GM18526 (cell line): Measurements from ENCODE around the gene ADSS1.

Source experiments
- POLR2A ChIP-seq: IDR thresholded peaks from 3 replicates; pipeline ENCODE4 v1.6.1; 2011; ENCODE audit not compliant: insufficient read length; ENCODE audit errors: extremely low read depth

ADSS1 gene

DNA sequence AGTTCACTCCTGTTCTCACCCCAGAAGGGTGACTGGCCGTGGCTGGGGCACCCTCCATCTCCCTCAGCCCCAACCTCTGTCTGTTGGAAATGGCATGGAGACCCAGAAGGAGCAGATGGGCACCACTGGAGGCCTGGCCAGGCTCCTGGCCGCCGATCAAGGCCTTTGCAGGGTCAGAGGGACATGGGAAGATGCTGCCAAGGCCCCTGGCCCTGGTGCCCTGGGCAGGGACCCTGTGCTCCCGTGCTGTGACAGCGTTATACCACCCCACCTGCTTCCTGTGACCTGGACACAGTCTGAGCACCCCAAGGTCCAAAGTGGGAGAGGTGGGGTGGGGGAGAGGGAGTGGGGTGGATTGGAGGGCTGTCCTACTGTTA lies 31.1 kb upstream of the ADSS1 start:
- TF ChIP-seq POLR2A: no peak

DNA sequence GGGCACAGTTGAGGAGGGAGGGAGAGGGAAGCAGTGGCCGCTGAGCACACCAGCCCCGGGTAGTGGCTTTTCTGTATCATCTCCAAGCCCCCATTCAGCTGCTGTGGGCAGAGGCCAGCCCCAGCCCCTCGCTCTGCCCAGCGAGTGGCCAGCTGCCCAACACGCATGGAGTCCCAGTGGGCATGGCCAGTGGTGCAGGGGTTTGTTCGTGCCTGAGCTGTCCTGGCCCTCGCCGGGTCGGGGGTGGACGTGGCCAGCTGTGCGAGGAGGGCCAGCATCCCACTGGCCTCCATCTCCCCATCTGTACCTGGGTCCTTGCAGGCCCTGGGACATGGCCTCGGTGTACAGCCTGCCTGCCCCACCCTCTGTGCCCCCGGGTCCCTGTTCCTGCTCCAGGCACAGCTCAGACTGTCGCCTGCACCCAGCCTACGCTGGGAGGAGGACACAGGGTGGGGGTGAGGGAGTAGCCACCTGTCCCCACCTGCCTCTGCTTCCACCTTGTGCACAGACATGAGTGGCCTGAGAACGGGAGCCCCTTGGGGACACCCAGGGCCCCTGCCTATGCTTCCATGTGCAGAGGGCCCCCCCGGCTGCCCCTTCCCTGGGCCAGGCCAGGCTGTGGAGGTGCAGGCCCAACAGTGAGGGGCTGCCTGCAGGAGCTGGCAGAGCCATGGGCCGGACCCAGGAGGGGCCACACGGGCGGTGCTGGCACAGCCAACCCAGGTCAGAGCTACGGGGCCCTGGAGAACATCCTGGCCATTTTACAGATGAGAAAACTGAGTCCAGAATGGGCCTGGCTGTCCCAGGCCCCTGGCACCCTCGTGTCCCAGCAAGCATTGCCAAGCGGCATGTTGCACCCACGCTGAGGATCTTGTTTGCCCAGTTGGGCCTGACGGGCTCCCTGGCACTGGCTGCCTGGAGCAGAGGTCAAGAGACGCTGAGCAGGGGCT lies 30.3 kb upstream of the ADSS1 start:
- no peak for TF ChIP-seq POLR2A

DNA sequence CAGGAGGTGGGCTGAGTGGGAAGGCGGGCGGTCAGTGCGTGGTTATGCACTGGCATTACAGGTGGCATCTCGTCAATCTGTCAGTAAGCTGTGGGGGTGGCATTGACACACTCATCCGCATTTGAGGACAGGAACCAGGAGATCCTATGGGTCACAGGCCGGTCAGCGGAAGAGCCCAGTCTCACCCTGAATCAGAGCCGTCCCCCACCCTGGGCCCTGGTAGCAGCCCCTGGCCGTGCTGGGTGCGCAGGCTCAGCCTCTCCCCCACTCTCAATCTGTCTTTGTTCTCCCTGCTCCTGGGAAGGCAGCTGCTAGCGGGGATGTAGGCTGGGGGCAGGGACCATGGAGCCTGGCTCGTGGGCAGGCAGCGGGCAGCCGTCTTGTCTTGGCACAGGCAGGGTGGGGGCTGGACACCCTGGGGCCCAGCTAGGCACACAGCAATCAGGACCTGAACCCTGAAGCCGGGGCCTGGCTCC lies 29.5 kb upstream of the ADSS1 start:
- TF ChIP-seq POLR2A: no peak

DNA sequence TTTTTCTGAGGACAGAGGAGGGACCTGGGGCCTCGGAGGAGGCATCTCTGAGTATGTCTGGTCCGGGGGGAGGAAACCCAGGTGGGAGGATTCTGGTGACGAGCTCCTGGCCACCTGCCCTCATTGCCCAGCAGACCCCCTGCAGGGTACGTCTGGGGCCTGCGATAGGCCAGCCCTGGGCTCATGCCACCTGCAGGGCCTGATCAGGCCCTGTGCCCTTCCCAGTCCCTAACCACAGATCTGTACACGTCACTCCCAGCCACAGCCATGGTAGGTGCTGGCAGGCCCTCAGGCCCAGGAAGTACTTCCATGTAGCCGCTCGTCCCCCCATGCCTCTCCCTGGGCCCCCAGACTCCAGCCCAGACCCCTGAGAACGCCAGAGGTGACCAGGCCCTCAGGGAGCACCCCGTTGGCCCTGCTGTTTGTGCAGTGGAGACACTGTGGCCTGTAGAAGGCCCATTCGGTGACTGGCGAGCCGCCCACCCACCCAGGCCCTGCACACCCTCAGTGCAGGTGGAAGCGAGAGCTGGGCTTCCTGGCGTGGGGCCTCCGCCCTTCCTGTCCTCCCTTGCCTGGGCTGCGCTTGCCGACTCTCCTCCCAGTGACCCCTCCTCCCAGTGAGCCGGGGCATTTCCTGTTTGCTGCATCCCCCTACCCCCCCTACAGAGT lies 28.9 kb upstream of the ADSS1 start:
- TF ChIP-seq POLR2A: no peak

DNA sequence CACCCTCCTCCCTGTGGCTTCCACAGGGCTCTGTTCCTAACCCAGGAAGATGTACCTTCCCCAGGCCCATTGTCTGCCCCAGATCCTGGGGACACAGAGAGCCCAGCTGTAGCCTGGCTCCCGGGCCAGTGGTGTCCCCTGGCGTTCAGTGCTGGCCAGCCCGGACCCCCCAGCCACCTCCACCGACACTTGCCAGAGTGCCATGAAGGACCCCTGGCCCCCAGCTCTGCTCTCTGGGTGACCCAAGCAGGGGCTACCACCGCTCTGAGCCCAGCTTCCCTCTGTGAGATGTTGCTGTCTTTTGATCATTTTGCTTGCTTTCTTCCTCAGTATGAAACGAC lies 28.4 kb upstream of the ADSS1 start:
- no peak for TF ChIP-seq POLR2A

DNA sequence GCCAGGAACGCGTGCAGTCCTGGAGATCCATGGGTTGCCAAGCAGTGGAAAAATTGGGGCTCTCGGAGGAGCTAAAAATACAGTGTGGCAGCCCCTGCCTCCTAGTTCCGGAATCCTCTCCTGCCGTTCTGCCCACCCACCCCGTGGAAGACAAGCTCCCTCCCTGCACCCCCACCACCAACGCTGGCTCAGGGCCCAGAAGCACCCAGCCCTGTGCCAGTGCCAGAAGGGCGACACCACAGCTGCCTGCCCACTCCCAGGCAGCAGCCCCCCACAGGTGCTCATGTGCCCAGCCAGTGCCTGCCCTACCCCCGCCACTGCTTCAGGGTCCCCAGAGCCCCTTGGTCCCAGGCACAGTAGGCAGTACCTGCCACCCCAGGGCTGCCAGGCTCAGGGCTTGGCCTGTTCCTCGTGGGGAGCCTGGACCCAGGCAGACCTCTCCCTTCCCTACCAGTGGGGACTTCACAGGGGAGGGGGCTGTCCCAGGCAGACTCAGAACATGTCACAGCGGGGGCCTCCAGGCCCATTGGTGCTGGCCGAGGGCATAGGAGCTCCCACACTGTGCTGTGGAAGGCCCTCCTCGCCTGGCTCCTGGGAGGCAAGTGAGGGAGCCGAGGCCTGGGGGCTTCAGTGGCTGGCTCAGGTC lies 27.2 kb upstream of the ADSS1 start:
- no peak for TF ChIP-seq POLR2A

DNA sequence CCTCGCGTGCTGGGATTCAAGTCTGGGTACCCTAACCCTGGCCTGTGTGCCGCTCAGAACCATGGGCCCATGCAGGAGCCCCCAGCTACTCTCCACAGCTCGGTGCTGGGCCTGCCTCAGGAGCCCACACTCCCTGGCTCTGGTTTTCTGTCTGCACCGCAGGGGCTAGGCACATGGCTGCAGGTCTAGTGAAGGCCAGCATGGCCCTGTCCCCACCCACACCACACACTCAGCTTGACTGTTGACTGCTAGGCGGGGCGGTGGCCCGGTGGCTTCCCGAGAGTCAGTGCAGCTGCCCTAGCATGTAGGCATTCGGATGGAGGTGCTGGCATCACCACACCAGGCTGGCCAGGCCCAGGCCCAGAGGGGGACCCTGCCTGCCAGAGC lies 26.7 kb upstream of the ADSS1 start:
- TF ChIP-seq POLR2A: no peak

DNA sequence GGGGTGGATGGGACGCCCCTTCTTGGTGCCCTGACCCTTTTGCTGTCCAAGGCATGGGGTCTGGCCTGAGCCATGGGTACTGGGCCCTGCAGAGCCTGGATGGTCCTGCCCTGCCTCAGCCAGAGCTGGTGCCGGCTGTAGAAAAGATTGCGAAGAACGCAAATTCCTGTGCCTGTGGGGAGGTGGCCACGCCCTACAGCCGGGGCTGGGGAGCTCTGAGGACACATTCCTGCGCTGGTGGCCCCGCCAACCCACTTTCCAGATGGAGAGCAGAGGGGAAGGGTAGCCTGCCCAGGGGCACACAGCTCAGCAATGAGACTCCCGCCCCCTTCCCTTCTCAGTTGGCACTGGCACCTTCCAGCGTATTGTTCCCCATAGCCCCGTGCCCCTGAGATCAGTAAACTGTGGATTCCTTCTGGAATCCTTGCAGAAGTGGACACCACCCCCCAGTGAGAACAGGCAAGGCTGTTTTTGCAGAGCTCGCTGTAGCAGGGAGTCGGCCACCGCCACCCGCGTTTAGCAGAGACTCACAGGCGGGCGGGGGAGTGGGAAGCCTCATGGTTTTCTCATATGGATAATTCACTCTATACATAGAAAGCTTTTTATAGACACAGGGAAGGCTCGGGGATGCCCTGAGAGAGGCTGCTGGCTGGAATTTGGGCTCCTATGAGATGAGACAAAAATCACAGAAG lies 26.0 kb upstream of the ADSS1 start:
- no peak for TF ChIP-seq POLR2A

DNA sequence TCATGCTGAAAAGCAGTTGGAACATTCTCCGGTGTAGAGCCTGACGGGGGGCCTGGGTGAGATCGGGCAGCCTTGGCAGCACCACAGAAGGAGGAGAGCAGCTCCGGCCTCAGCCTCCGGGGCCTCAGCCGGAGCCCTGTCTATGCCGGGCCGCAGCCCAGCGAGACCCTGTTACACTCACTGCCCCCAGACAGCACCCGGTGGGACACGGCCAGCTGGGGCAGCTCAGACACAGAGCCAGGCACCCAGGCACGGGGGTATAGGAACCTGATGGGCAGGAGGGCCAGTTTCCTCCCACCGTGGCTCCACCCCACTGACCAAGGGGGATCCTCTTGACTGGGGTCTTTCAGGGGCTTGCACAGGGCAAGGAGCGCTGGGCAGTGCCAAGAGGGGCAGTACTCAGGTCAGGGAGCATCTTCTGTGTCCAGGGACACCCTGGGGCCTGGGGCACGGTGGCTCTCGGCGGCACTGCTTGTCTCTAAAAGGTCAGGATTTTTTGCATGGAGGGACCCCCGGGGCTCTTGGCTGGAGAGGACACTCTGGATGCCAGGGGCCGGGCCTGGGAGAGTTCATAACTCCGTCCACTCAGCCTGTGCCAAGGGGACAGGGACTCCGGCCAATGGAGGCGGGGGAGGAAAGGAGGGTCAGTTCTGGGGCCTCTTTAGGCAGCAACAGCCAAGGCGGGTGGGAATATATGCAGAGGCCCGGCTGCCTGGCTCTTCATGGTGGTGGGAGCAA lies 25.2 kb upstream of the ADSS1 start:
- no peak for TF ChIP-seq POLR2A

DNA sequence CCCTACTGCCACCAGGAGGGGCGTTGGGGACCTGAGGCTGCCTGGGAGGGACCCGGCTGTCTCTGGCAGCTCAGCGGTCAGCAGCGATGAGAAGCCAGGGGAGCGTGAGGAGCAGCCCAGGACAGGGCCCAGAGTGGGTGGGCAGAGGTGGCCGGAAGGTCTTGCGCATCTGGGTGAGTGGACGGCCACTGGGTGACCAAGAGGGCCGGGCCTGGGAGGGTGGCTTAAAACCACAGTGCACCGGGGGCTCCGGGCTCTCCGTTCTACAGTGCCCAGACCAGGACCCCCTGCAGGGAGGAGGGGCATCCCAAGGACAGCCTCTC lies 24.6 kb upstream of the ADSS1 start:
- TF ChIP-seq POLR2A: no peak

DNA sequence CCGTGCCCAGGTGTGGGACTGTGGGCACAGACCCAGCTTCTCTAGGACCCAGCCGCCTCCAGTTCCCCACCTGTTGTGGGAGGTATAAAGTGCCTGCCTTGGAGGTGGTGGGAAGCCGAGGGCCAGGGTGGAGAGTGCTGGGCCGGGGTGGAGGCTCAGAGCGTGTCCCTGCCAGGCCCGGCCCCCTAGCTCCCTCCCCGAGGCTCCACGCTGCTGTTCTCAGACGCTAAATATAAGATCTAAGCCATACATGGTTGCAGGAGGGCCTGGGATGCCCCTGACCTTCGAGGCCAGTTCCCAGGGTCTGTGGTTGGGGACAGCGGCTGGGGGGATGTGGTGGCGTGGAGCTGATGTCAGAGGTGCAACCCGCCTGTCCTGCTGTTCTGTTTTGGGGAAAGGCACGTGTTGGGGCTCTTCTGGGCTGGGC lies 23.8 kb upstream of the ADSS1 start:
- TF ChIP-seq POLR2A: no peak

DNA sequence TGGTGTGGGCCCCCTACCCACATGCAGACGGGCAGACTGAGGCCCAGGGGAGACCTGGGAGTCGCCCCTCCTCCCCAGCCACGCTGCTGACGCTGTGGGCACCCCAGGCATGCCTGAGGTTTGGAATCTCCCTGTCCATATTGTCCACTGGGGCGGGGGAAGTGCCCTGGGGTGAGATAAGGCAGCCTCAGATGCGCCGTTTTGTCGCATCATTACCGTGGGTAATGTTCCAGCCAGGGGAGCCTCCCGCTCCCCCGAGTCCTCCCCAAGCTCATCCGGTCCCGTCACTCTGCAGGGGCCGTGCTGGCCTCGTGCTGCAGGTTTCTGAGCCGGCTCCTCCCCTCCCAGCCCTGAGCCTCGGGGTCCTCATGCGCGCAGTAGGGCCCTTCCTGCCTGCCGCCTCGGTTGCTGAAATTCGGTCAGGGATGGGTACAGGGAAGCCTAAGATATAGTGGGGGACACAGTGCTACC lies 23.2 kb upstream of the ADSS1 start:
- no peak for TF ChIP-seq POLR2A

DNA sequence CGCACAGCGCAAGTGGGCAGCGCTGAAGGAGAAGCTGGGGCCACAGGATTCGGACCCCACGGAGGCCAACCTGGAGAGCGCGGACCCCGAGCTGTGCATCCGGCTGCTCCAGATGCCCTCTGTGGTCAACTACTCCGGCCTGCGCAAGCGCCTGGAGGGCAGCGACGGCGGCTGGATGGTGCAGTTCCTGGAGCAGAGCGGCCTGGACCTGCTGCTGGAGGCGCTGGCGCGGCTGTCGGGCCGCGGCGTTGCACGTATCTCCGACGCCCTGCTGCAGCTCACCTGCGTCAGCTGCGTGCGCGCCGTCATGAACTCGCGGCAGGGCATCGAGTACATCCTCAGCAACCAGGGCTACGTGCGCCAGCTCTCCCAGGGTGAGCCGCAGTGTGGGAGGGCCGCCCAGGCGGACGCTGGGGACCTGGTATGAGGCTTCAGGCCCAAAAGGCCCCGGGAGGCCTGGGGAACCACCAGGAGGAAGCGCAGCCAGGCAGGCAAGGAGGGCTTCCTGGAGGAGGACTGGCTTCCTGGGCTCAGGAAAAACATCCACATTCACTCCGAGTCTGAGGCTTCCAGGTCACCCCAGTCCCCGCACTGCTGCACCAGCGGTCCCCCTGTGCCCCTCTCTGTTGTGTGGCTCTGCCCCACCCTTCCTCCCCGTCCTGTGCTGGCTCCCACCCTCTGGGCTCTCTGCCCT lies 22.5 kb upstream of the ADSS1 start:
- TF ChIP-seq POLR2A: no peak

DNA sequence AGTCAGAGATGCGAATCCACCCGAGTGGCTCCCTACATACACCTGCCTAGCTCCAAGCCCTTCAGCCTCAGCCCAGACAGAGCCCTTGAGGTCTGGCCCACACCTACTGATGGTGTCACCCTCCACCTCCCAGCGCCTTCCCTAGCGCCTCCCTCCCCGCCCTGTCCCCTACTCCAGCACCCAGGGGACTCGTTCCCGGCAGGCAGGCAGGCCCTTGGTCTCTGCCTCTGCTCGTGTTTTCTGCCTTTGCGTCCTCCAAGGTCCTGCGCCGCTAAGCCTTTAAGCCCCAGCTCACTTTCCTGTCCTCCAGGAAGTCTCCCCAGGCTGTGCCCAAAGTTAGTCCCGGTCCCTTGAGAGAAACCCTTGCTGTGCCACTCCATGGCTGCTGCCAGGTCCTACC lies 21.9 kb upstream of the ADSS1 start:
- no peak for TF ChIP-seq POLR2A
